Loucy (cell line): ENCODE results near the gene CDK2.

Source experiments
- H2AFZ ChIP-seq: fragments of 200-600 bp; sonication (generic); 2 replicates; pipeline ENCODE4 v1.6.0; 2016; ENCODE audit warnings: antibody characterized with exemption, mild to moderate bottlenecking, low read length, moderate library complexity
- H3F3A ChIP-seq: fragments of 200-600 bp; 2 replicates; pipeline ENCODE4 v1.6.0; 2016; ENCODE audit warnings: antibody characterized with exemption, low read depth, mild to moderate bottlenecking
- H3K27me3 ChIP-seq: fragments of 200-600 bp; sonication (generic); 2 replicates; pipeline ENCODE4 v1.6.1; 2014; ENCODE audit warnings: low read length, mild to moderate bottlenecking; ENCODE audit not compliant: insufficient read depth, poor library complexity, severe bottlenecking
- H3K36me3 ChIP-seq: fragments of 200-600 bp; sonication (generic); 2 replicates; pipeline ENCODE4 v1.6.1; 2016; ENCODE audit warnings: low read length; ENCODE audit not compliant: insufficient read depth
- H3K4me1 ChIP-seq: fragments of 200-600 bp; sonication (generic); 2 replicates; pipeline ENCODE4 v1.5.1; 2014; ENCODE audit warnings: low read length, mild to moderate bottlenecking; ENCODE audit not compliant: insufficient read depth, poor library complexity, severe bottlenecking
- H3K4me2 ChIP-seq: fragments of 200-600 bp; sonication (generic); 2 replicates; pipeline ENCODE4 v1.6.0; 2014; ENCODE audit warnings: antibody characterized with exemption, low read length, low read depth, mild to moderate bottlenecking; ENCODE audit not compliant: poor library complexity, severe bottlenecking
- H3K4me3 ChIP-seq: fragments of 200-600 bp; sonication (generic); 2 replicates; pipeline ENCODE4 v1.5.1; 2014; ENCODE audit warnings: low read length, mild to moderate bottlenecking, mixed read lengths; ENCODE audit not compliant: poor library complexity, severe bottlenecking
- H3K79me2 ChIP-seq: fragments of 200-600 bp; sonication (generic); 2 replicates; pipeline ENCODE4 v1.6.1; 2014; ENCODE audit warnings: low read length; ENCODE audit not compliant: insufficient read depth
- H3K9ac ChIP-seq: fragments of 200-600 bp; sonication (generic); 2 replicates; pipeline ENCODE4 v1.6.0; 2014; ENCODE audit warnings: mild to moderate bottlenecking, low read depth, low read length, moderate library complexity; ENCODE audit not compliant: poor library complexity, severe bottlenecking
- H3K9me2 ChIP-seq: fragments of 200-600 bp; sonication (generic); replicated peaks from 2 replicates; pipeline ENCODE4 v1.6.1; 2016; ENCODE audit warnings: low read depth, low read length, mixed read lengths
- H3K9me3 ChIP-seq: fragments of 200-600 bp; sonication (generic); 2 replicates; pipeline ENCODE4 v1.6.1; 2014; ENCODE audit warnings: mild to moderate bottlenecking, antibody characterized with exemption, low read length, low read depth; ENCODE audit not compliant: insufficient read depth
- H4K20me1 ChIP-seq: fragments of 200-600 bp; sonication (generic); 2 replicates; pipeline ENCODE4 v1.6.0; 2014; ENCODE audit warnings: antibody characterized with exemption, low read length, mild to moderate bottlenecking; ENCODE audit not compliant: insufficient read depth, poor library complexity, severe bottlenecking
- CTCF ChIP-seq: fragments of 200-600 bp; sonication (generic); conservative IDR thresholded peaks from 2 replicates; pipeline ENCODE4 v1.5.1; 2014; ENCODE audit warnings: mild to moderate bottlenecking, antibody characterized with exemption, low read length
- EZH2phosphoT487 ChIP-seq: fragments of 200-600 bp; IDR thresholded peaks from 2 replicates; pipeline ENCODE4 v1.6.1; 2018; ENCODE audit warnings: antibody characterized with exemption, mild to moderate bottlenecking, moderate library complexity, borderline replicate concordance

CDK2 gene

GRCh38 chr12:55925371-55925770, 41.3 kb upstream of the CDK2 start:
- peak overlapping the region; percentile 98 for H3K9ac ChIP-seq
- no peak for TF ChIP-seq CTCF
- TF ChIP-seq EZH2phosphoT487: no peak
- H3K27me3 ChIP-seq: no peaks in the 10 kb centered on the region
- no peaks in the 10 kb centered on the region for H3K9me2 ChIP-seq
- peak overlapping the region; percentile 96 for H3K4me2 ChIP-seq
- peak overlapping the region; percentile 100 for H3K4me3 ChIP-seq
- H3K9me3 ChIP-seq: no peaks in the 10 kb centered on the region
- no peak overlapping the region for H2AFZ ChIP-seq
- H3K79me2 ChIP-seq: peaks cover 69% of the 10 kb centered on the region
- H3K4me1 ChIP-seq: peaks cover 38% of the 10 kb centered on the region
- no peaks in the 10 kb centered on the region for H3K36me3 ChIP-seq
- H3F3A ChIP-seq: peaks cover 23% of the 10 kb centered on the region
- peaks cover 21% of the 10 kb centered on the region for H4K20me1 ChIP-seq

GRCh38 chr12:55925870-55926737, 40.5 kb upstream of the CDK2 start:
- H3K9me2 ChIP-seq: no peaks in the 10 kb centered on the region
- H2AFZ ChIP-seq: peak overlapping the region; percentile 64
- H3K9ac ChIP-seq: peak overlapping the region; percentile 98
- peak overlapping the region; percentile 100 for H3K4me3 ChIP-seq
- peaks cover 23% of the 10 kb centered on the region for H3F3A ChIP-seq
- H3K36me3 ChIP-seq: no peaks in the 10 kb centered on the region
- H3K4me2 ChIP-seq: peak overlapping the region; percentile 96
- H4K20me1 ChIP-seq: peaks cover 17% of the 10 kb centered on the region
- no peak for TF ChIP-seq CTCF
- no peak for TF ChIP-seq EZH2phosphoT487
- H3K9me3 ChIP-seq: no peaks in the 10 kb centered on the region
- H3K79me2 ChIP-seq: peaks cover 64% of the 10 kb centered on the region
- peaks cover 46% of the 10 kb centered on the region for H3K4me1 ChIP-seq
- no peaks in the 10 kb centered on the region for H3K27me3 ChIP-seq

DNA sequence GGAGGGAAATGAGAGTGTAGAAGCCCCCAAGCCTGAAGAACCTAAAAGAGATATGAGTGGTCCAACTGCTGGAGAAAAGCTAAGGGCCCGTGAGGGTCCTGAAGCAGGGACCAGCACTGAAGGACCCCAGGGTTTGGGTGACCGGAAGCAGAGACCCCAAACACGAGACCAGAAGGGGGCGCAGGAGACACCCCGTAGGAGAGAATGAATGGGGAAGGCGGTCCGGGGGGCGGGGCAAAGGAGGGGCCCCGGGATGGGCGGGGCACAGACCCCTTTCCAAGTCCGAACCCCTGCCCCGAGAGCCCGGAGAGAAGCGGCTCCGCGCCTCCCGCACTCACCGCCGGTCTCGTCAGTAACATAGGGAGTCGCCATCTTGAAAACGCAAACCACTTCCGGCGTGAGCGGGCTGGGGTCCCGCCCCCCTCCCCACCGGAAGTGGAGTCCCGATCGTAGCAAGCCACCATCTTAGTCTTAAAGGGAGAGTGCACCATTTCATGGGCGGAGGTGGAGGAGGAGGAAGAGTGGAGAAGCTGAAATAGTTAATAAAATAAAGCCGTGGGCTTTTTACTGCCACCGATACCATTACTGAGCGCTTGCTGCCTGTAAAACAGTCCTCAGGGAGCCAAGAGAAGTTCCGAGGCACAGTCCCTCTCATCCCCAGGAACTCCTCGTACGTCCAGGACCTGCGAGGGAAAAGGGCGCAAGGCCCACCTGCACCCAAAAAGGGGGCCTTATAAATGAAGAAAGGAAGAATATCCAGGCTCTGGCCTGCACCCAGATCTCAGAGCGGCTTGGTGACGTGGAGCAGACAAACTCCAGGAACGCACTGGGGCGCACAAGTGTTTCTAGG, 39.7 kb upstream of the CDK2 start:
- Histone ChIP-seq H3K9me2 (no peaks in the 10 kb centered on the region), H3K9ac (peak overlapping the region; percentile 98), H3F3A (peaks cover 23% of the 10 kb centered on the region), H3K36me3 (no peaks in the 10 kb centered on the region), H3K4me2 (peak overlapping the region; percentile 96), H3K9me3 (no peaks in the 10 kb centered on the region), H3K4me3 (peak overlapping the region; percentile 100), H3K4me1 (peaks cover 44% of the 10 kb centered on the region), H3K79me2 (peaks cover 68% of the 10 kb centered on the region), H4K20me1 (peaks cover 8% of the 10 kb centered on the region), H3K27me3 (no peaks in the 10 kb centered on the region), H2AFZ (peak overlapping the region; percentile 64)
- TF ChIP-seq EZH2phosphoT487 (no peak), CTCF (peak; percentile 83)
